ENCODE data around the gene AXIN1.
"Not testable (repeated sequence)": the region's sequence is repeated elsewhere in the genome, so short reads cannot be mapped to it uniquely, and the experiment has no call there.

Gene AXIN1

GRCh38 chr16:331181-331814 is 21.2 kb downstream of the AXIN1 start:
- DNase-seq = not testable (repeated sequence)

DNA sequence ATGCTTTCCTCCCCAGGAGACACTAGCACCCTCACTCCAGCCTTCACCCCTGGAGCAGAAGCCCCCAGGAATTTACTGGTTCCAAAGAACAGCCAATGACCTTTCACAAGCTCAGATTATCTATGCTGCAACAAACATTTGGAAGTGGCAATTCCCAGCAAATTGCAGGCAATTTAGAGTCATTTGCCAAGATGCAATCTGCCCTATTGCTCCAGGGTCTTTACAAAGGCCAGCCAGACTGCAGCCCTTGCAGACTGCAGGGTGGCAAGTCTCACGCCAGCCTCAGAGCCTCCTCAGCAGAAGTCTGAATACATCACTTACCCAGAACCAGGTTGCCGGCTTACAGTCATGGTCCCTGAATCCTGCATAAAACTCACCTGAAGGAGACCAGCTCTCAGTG is 21.8 kb downstream of the AXIN1 start:
- no peak for DNase-seq

DNA sequence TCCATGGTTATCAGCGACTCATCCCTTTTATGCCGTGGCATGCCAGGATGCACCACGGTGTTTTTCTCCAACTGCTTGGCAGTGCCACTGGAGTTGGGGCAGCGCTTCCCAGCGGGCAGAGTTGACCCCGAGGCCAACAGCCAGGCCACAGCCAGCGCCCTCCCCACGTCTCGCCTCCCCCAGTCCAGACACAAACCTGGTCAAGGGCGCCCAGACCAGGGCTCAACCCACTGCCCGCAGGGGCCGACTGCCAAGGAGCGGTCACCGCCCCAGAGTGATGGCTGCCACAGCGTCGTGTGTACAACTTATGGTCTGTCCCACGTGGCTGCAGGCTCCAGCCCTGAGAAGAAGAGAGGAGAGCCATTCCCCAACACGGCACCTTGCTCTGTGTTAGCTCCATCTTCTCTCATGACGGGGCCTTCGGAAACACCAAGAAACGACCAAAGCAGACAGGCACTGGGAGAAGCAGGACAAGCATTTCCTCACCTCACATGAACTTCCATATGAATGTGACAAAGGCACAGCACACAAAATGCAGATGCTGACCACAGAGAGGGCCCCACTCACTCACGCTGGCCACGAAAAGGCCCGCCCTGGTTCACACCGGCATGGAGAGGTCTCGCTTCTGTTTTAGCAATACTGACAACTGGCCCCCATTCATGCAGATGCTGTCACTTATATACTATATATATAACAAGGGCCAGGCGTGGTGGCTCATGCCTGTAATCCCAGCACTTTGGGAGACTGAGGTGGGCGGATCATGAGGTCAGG is 27.0 kb downstream of the AXIN1 start:
- DNase-seq = no peak

DNA sequence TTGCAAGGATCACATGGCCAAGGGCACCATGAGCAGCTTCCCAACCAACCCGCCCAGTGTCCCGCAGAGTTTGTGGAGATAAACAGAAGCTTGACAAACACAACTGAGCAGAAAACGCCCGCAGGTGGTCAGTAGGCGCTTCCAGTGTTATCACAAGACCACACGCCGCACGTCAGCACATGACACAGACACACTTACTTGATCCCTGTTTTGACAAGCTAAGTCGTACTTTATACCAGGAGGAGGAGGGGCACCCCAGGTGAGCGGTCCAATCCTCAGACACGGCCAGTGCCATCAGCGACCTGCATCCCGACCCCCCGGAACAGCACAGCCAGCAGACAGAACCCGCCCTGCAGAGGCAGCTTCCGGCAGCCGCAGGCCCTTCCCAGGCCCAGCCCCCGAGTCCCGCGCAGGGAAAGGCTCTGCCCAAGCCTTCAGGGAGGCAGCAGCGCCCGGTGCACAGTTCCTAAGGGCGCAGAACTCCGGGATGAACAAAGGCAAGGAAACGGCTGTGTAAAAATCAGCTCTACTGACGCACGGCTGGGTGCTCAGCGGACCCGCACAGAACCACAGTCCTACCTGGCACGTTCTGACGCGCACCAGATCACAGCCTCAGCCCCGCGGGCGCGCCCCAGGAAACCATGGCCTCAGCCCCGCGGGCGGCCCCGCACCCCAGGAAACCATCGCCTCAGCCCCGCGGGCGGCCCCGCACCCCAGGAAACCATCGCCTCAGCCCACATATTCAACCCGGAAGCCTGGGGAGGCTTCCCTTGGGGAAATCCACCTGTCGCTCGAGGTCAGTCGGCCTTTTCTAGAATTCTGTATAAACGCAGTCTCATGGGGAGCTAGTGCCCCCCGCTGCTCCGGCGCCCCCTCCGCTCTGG is 27.8 kb downstream of the AXIN1 start:
- peak in 1 of 2 donors; percentile 39 for DNase-seq

DNA sequence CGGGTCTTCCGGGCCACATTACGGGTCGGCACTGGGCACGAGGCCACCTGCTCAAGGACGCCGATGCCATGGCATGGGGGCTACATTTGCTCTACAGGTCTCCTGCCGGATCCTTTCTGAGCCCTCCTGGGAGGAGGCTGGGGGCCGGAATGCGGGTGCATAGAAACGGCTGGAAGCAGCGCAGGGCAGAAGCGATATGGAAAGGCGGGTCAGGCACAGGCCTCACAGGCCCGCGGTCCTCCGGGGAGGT is 28.4 kb downstream of the AXIN1 start:
- DNase-seq = no peak

DNA sequence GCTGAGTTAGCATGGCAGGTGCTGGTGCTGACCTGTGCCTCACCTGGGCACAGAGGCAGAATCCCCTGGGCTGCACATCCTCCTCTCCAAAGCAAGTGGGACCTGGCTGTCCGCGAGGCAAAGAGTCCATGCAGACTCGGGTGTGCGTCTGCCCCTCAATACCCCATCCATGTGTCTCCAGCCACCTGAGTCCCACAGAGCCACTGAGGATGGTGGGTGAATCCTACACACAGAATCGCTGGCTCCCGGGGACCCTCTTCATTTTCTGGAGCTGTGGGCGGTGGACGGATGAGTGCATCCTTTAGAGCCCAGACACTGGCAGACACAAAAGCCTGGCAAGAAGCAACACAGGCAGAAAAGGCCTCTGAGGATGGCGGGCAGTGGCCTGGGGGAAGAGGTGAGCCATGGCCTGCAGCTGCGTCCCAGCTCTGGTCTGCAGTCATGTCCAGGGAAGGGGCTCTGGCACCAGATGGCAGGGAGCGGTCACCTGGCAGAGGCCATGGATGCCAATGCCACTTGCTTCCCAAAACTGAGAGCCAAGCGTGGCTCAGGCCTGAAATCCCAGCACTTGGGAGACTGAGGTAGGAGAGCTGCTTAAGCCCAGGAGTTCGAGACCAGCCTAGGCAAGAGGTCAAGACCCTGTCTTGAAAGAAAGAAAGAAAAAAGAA is 29.9 kb downstream of the AXIN1 start:
- no peak for DNase-seq

DNA sequence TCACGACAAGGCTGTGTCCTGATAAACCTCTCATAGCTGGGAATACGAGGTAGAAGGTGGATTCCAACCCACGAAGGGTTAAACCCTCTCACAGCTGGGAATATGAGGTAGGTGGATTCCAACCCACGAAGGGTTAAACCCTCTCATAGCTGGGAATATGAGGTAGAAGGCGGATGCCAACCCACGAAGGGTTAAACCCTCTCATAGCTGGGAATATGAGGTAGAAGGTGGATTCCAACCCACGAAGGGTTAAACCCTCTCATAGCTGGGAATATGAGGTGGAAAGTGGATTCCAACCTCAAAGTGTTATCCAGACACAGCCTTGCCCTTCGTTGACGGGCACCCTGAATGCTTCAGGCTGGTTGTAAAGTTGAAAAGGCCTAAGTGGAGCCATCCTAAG is 31.0 kb downstream of the AXIN1 start:
- DNase-seq = no peak

DNA sequence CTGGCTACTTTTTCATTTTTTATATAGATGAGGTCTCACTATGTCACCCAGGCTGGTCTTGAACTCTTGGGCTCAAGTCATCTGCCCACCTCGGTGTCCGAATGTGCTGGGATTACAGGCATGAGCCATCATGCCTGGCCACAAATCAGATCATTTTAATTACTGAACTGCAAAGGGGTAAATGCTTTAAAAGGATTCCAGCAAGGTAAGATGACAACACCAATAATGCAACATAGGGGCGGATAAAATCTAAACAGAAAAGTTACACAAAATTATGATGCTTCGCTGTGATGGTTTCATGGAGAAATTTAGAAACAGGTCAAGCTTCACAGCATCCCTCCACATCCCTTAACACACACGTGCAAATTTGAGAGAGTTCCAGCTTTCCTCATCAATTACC is 32.3 kb downstream of the AXIN1 start:
- no peak for DNase-seq

- no peak for DNase-seq
Observed at GRCh38 chr16:318628-319027, 33.9 kb downstream of the AXIN1 start.

GRCh38 chr16:317583-317982 is 34.9 kb downstream of the AXIN1 start:
- no peak for DNase-seq

GRCh38 chr16:316741-317464 is 35.6 kb downstream of the AXIN1 start:
- no peak for DNase-seq

DNA sequence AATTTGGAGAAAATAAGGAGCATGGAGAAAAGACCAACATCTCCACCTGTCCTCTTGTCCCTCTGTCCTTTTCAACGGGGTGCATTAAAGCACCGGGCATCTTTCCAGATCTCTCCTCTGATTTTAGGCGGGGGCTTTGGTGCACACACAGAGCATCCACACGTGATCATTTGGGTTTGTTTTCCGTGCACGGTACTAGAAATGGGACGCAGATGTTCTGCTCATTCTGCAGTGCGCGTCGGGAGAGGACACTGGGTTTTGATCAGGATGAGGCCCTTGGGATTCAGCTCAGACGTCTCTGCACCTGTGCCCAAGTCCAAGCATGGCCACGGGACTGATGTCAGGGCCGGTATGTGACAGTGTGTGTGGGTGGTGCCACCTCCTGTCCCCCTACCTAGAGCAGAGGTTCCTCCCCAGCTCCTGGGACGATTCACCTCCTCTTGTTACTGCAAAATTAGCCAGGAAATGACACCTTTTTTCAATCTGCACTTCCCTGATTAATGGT is 37.7 kb downstream of the AXIN1 start:
- no peak for DNase-seq

DNA sequence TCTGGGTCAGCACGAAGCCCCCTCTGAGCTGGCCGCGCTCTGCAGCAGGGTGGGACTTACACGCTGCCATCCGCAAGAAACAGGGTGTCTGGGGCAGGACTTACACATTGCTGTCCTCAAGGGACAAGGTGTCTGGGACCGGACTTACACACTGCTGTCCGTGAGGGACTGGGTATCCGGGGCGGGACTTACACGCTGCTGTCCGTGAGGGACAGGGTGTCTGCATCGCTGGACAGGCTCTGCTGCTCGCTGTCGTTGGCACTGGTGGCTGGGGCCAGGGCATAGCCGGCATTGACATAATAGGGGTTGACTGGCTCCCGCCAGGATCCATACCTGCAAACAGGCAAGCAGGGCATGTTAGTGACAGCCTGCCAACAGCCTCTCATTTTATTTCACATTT is 38.2 kb downstream of the AXIN1 start:
- no peak for DNase-seq

GRCh38 chr16:311725-312124 is 40.8 kb downstream of the AXIN1 start:
- no peak for DNase-seq

- peak in 1 of 2 donors; percentile 1 for DNase-seq
Observed at GRCh38 chr16:309476-309875, 43.0 kb downstream of the AXIN1 start.

DNA sequence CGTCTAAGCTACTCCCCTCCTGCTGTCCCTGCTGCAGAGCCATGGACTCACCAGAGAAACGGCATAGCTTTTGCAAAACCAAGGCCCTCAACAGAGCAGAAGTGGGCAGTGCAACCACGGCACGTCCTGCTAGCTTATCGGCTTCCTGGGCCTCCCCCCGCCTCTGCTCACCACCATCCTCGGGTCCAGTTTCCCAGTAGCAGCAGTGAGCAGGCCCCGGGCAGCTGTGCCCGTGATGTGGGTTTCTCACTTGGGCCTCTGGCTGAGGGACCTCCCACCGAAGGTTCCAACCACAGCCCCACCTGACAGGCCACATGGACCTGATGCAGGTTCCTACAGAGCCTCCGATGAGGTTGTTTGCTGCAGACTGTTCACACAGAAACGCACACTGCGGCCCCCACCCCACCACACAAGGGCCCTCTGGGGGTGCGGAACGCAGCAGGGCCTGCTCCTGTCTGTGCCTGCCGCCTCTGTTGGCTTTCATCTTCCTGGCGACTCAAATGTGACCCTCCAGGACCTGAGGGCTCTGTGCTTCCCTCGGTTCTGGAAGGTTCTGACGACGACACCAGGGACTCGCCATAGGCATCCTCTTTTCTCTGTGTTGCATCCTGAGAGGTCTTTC is 44.7 kb downstream of the AXIN1 start:
- DNase-seq = no peak

GRCh38 chr16:306911-307370 is 45.6 kb downstream of the AXIN1 start:
- no peak for DNase-seq

DNA sequence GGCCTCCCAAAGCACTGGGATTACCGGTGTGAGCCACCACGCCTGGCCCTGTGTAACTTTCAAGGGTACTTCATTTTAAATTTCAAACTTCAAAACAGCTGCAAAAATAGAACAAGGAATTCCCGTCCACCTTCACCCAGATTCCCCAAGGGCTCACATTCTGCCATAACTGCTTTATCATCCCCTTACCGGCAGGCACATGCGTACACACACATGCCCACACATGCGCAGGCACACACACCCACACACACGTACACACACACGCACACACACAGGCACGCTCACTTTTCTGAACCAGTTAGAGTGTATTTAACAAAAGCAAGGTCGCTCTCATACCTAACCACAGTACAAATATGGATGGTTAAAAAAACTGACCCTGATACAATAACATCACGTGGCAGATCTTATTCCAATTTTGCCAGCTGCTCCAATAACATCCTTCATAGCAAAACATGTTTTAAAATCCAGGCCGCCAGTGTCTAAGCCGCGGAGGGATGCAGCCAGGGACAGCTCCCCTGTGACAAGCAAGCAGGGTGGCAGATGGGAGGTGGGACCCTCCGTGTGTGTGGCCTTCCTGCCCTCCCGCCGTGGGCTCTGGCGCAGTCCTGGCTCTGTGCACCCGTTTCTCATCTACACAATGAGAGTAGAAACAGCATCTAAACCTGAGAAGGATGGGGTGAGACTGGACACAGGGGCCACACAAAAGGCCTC is 46.5 kb downstream of the AXIN1 start:
- DNase-seq = no peak

GRCh38 chr16:303760-304505 is 48.6 kb downstream of the AXIN1 start:
- no peak for DNase-seq

GRCh38 chr16:301950-302349 is 50.6 kb downstream of the AXIN1 start:
- no peak for DNase-seq

GRCh38 chr16:301235-301634 is 51.3 kb downstream of the AXIN1 start:
- DNase-seq = no peak
